GM12801 (cell line): ENCODE results near the gene ANKFN1.

Experiments
- CTCF ChIP-seq: IDR thresholded peaks from one replicate; pipeline ENCODE4 v1.5.1; 2011; ENCODE audit warnings: control low read depth; ENCODE audit not compliant: insufficient read length; ENCODE audit errors: extremely low read depth

ANKFN1 gene

GRCh38 chr17:56148333-56148732, 4.9 kb upstream of the ANKFN1 start:
- no peak for TF ChIP-seq CTCF

- no peak for TF ChIP-seq CTCF
Measured at GRCh38 chr17:56149266-56150036, 3.8 kb upstream of the ANKFN1 start.

- no peak for TF ChIP-seq CTCF
Measured at GRCh38 chr17:56150649-56151048, 2.6 kb upstream of the ANKFN1 start.

GRCh38 chr17:56157845-56158244, 4.6 kb downstream of the ANKFN1 start:
- no peak for TF ChIP-seq CTCF

- no peak for TF ChIP-seq CTCF
Measured at GRCh38 chr17:56158344-56158743, 5.1 kb downstream of the ANKFN1 start.

- no peak for TF ChIP-seq CTCF
Measured at GRCh38 chr17:56158915-56159825, 5.9 kb downstream of the ANKFN1 start.

GRCh38 chr17:56159826-56160380, 6.6 kb downstream of the ANKFN1 start:
- no peak for TF ChIP-seq CTCF
